GM12878 (cell line): ENCODE data around the gene SLC32A1.

Source experiments
- BHLHE40 ChIP-seq, 2 experiments: fragments of 450-650 bp in 1 of 2; IDR thresholded peaks; 2 replicates each; pipeline ENCODE4 v1.6.1; 2011 to 2017; ENCODE audit warnings: low read depth in 2 of 2, borderline replicate concordance in 1 of 2, improper control_type of control experiment in 1 of 2, low read length in 1 of 2, mild to moderate bottlenecking in 1 of 2
- EGR1 ChIP-seq, 2 experiments: IDR thresholded peaks; 1 replicate in 1 of 2; 2 replicates in 1 of 2; pipeline ENCODE4 v1.6.1; 2011 to 2012; ENCODE audit warnings: low read depth in 2 of 2, low read length in 2 of 2, borderline replicate concordance in 1 of 2, mild to moderate bottlenecking in 1 of 2, moderate library complexity in 1 of 2
- POLR2AphosphoS5 ChIP-seq: IDR thresholded peaks from 2 replicates; pipeline ENCODE4 v1.6.1; 2011; ENCODE audit warnings: mild to moderate bottlenecking, low read length, inconsistent platforms
- TARDBP ChIP-seq: IDR thresholded peaks from 2 replicates; pipeline ENCODE4 v1.6.1; 2016; ENCODE audit warnings: borderline replicate concordance
- ZZZ3 ChIP-seq: IDR thresholded peaks from 2 replicates; pipeline ENCODE4 v1.6.1; 2011; ENCODE audit warnings: low read depth; ENCODE audit not compliant: control insufficient read depth, insufficient read length
- TF ChIP-seq, protein P1 (sequence below), 3 experiments: IDR thresholded peaks in 2 of 3; conservative IDR thresholded peaks in 1 of 3; 2 replicates each; pipeline ENCODE4 v1.5.1; 2011; ENCODE audit warnings: low read depth in 3 of 3, low read length in 3 of 3, mild to moderate bottlenecking in 3 of 3, control low read depth in 2 of 3, moderate library complexity in 2 of 3, inconsistent platforms in 1 of 3, mixed read lengths in 1 of 3; ENCODE audit not compliant: control insufficient read depth in 2 of 3, insufficient read depth in 1 of 3; ENCODE audit errors: extremely low read depth in 1 of 3

DNA sequence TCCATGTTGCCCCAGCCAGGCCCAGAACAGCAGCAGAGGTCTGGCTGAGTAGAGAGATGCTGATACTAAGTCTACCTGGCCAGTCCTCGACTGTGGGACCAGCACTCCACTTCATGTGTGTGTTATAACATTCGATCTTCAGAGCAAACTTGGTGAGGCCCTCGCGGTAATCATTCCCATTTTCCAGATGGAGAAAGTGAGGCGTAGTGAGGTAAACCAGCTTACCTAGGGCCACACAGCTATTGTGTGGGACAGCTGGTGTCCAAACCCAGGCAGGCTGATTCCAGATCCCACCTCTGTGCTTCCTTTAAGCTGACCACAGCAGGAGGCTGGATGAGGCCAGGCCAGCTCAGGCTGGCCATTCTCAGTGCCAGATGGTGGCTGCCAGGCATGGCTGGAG is 47.7 kb upstream of the SLC32A1 start:
- TF ChIP-seq, protein P1, sequence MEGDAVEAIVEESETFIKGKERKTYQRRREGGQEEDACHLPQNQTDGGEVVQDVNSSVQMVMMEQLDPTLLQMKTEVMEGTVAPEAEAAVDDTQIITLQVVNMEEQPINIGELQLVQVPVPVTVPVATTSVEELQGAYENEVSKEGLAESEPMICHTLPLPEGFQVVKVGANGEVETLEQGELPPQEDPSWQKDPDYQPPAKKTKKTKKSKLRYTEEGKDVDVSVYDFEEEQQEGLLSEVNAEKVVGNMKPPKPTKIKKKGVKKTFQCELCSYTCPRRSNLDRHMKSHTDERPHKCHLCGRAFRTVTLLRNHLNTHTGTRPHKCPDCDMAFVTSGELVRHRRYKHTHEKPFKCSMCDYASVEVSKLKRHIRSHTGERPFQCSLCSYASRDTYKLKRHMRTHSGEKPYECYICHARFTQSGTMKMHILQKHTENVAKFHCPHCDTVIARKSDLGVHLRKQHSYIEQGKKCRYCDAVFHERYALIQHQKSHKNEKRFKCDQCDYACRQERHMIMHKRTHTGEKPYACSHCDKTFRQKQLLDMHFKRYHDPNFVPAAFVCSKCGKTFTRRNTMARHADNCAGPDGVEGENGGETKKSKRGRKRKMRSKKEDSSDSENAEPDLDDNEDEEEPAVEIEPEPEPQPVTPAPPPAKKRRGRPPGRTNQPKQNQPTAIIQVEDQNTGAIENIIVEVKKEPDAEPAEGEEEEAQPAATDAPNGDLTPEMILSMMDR (IDR thresholded peaks at IDR 0.05 in 2 of 3, conservative IDR thresholded peaks at IDR 0.05 in 1 of 3; ENCODE audit: control insufficient read depth in 2 of 3, extremely low read depth in 1 of 3, insufficient read depth in 1 of 3, low read depth in 3 of 3, low read length in 3 of 3), result no peak
- TF ChIP-seq EGR1 (IDR thresholded peaks at IDR 0.05; ENCODE audit: borderline replicate concordance in 1 of 2, low read depth in 2 of 2, low read length in 2 of 2), result no peak
- no peak for TF ChIP-seq TARDBP
- TF ChIP-seq BHLHE40 (IDR thresholded peaks at IDR 0.05; ENCODE audit: borderline replicate concordance in 1 of 2, low read depth in 2 of 2, low read length in 1 of 2), result no peak
- TF ChIP-seq ZZZ3, result no peak
- no peak for TF ChIP-seq POLR2AphosphoS5
